Stimulated activated CD8-positive, alpha-beta memory T cell treated with anti-CD3 and anti-CD28 coated beads, Interleukin-2, amount 100 ng/mL, for 1 hour (primary cell): ENCODE measurements around the gene NFYA.
A peak's percentile ranks its signal among the peaks of the same experiment; 100 is the strongest.

Experiments used
- DNase-seq, 2 donors: peaks; one replicate each; pipeline ENCODE4 v3.0.0-alpha.2; 2020; ENCODE audit warnings: low read depth in 2 of 2

NFYA gene

DNA sequence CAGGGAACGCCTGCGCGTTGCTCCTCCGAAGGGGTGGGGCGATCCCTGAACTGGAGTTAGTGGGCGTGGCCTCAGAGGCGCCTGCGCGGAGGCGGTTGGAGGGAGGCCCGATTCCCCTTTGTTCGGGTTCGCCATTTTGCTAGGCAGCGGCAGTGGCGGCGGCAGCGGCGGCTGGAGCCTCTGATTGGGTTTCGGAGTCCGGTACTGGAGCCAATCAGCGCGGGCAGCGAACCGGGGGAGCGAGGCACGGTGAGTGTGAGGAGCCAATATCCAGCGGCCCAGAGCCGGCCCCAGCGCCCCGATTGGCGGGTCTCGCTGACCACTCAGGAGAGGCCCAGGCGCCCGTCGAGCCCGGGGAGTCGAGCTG, at the start of gene NFYA:
TSS of gene NFYA (plus strand) at position 139 of the 367 bp plus-strand sequence. CDS start 6,116 bp downstream, outside the sequence.
- peak in 1 of 2 donors; percentile 100 for DNase-seq

DNA sequence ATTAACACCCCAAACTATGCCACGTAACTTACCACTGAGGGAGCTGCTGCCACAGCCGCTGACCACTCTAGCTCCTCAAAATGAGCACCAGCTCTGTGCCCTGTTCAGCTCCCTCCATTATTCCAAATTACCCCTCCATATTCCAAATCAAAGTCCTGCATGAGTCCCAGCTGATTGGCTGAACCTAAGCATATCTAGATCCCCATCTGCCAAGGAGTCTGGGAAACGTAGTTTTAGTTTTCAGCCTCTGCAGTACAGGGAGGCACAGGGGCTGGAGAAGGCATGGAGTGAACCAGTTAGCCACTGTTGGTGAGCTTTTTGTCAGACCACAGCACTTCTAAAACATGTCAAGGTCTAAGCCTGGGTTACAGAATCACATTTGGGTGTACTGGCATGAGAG, 49.7 kb upstream of the NFYA start:
- no peak for DNase-seq

DNA sequence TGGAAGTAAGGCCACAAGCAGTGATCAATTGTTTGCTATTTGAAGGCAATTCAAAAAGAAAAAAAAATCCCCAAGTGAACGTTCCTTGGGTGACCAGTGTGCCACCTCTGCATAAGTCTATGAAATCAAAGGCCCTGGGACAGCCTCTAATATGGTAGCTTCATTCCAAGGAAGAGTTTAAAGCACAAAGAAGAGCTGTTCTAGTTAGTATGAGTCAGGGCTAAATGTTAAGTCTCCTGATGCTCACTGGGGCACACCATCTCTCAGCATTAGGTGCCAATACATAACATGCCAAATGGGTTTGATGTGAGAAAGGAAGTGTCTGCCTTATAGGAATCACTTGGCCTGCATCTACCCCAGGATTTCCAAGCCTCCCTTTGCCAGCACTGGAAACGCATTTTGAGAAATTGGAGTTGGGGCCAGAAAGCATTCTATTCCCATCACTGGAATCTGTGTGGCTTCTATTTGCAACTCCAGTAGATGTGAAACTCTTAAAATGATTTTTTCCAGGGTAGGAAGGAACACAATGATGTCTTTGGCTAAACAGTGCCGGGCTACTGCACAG, 46.7 kb upstream of the NFYA start:
- no peak for DNase-seq

DNA sequence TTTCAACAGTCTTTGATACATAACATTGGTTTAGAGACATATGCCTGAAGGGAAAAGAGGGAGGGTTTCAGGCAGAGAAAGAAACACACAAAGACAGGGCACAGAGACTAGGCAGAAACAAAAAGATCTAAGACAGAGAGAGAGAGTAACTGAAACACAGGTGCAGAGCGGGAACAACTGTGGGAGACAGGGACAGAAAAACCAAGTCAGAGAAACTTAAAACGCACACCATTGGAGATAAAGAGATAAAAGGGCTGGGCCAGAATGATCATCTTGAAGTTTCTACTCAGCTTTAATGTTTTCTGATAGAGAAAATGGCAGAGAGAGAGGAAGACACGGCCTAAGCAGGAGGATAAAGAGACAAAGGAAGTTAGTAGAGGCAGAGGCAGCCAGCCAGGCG, 45.5 kb upstream of the NFYA start:
- no peak for DNase-seq

DNA sequence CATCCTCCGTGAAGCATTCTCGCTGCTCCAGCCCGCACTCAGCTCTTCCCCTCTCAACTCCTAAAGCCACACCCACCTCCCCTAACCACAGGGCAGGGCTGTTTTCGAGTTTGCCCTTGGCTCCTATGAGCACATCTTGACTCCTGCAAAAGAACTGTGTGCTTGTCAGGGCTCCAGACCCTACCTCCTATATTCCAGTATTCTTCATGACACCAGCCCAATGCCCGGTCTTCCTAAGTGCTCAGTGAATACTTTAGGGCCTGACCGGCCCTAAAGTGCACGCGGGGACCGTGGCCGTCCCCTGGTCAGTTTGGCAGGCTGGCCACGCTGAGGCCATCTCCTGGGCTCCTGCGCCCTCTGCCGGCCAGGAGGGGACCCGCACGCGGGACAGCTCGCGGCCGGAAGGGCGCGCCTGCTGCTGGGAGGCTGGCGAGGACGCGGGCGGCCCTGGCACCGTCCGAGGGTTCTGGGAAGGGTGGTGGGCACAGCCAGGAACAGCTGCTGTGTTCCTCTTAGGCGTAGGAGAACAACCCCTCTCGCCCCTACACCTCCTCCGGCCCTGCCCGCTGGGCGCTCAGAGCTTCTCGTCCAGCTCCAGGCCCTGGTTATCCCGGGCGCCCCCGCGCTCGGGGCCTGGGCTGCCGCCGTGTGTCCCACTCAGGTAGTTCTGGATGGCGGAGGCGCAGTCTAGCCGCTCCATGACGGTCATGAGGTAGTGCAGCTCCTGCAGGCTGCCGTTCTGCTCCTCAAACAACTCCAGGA, 44.8 kb upstream of the NFYA start:
- peak; percentile 31 to 55 for DNase-seq

DNA sequence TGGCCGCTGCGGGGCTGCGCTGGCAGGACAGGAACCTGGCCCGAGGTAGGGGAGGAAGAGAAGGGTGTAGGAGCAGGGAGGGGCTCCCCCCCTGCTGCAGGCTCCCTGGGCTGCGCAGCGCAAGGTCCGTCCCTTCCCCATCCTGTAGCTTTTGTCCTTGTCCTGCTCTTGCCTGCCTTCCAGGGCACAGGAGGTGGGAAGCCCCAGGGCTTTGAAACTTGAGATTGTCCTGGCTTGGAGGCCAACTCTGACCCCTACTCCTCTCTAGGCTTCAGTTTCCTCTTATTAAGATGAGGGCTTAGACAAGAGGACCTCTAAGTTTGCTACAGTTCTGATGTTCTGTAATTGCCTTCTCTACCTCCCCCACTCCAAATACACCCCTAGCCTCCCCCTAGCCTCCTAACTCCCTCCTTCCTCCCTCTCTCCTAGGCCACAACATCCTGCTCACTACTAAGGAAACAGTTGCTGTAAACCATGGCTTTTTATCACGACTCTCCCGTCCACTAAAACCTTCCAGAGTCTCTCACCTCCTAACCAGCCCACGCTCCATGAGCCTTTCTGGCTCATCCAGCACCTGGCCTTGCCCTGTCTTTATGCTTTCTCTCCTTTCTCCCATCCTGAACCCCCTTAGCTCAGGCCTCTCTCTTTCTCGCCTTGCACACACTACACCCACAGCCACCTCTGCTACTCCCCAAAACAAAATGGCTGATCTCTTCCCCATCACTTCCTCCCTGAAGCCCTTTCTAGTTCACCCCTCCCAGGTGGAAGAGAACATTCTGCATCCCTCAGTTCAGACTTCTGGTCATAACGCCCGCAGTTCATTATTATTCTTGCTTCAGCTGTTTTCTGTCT, 44.0 kb upstream of the NFYA start:
- DNase-seq, result no peak

DNA sequence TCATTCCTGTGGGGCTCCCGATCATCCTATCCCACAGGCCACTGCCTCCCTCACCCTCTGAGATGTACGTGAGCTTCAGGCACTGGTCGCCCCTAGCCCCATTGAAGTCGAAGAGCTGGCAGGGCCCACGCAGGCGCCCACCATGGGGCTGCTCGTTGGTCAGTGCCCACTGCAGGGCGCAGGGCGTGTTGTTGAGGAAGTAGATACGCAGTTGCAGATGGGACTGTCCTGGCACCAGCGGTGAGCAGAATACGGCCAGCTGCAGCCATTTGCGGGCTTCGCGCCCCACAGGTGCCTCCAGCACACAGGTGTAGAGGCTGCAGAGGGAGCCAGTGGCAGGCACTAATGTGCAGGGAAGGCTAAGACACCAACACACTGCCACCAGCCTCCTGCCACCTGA, 39.9 kb upstream of the NFYA start:
- no peak for DNase-seq

DNA sequence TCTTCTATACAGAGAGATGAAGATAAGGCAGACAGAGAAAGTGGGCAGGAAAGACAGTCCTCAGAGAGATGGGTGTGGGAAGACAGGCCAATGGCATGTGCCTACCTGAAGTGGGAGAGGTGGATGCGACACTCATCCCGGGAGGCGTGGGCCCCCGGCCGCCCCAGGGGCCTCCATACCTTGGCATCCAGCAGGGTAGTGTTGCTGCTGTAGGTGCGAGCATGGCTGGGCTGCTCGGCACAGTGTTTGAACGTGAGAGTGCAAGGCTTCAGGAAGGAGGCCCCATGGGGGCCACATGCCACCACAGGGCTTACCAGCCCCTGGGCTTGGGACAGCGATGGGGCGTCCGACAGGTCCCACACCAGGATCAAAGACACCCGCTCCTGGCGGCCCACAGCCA, 39.0 kb upstream of the NFYA start:
- no peak for DNase-seq

DNA sequence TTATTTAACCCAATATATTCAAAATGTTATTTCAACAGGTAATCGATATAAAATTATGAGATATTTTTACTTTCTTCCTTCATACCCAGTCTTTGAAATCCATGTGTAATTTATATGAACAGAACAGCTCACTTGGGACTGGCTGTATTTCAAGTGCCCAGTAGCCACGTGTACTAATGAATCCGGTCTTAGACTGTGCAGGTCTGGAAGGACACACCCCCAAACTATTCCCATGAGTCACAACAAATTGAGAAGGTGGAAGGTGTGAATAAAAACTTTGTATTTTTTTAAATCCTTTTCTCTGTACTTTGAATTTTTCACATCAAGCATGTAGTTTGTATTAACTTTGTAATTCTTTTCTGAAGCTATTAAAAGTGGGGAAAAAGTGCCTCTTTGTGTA, 36.6 kb upstream of the NFYA start:
- no peak for DNase-seq

DNA sequence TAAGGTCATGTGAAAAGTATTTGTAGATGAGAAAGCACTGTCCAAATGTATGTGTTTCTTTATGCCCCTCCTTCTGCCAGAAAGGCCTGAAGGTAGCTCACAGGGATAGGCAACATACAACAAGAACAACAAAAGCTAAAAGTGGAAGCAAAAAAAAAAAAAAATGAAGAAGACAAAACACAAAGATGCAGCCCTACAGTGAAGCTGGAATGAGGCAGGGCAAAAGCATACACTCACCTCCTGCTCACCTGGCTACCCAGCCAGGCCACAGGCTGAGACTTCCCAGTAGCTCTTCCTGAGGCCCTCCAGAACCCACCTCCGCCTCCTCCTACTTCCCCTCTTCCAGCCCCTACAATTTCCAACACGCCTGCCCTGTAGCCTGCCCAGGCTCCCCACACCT, 36.2 kb upstream of the NFYA start:
- no peak for DNase-seq

DNA sequence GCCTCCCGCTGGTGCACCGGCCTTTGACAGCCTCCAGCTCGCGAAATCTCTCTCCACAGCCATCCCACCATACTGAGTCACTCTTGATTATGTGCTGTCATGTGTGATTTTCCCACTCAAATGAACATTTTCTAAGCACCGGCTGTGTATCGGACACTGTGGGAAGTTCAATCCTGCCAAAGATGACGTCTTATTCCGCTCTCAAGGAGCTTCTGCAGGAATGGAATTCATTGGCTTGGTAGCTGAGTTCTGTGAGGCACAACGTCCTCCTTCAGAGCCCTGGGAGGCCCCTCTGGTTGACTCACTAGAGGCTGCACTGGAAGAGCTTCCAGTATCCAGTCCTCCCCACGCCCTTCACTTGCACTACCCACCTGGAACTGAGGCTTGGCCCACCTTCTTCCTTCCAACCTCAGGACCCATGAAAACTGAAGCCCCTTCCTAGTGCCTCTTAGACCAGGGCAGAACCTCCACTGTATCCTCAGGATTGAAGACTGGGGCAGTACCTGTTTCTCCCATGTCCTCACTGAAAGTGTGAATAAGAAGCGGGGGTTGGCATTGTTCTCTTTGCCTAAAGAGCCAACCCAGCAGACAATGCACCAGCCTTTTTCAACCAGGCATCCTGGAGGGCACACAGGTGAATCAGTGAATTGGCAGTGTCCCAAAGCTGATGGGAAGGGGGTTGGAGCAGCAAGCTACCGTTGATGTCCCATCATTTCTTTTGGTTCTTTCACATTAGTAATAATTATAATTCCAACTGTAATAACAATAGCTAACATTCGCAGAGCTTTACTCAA, 35.5 kb upstream of the NFYA start:
- no peak for DNase-seq

DNA sequence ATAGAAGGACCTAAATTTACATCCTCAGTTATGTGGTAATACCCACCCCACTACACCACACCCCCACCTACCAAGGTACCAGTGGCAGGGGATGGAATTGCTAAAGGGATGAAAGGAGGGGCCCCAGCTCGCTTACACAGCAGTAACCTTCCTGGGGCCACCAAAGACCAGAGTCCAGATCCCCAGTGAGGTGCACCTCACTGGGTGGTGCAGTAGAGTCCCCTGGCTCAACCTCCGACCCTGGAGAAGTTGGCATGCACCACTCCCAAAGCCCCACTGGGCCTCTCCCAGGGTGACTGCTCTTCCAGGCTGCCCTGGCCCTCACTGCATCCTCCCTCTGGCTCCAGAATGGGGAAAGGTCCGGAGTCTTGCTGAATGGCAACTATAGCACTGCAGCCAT, 34.6 kb upstream of the NFYA start:
- no peak for DNase-seq

DNA sequence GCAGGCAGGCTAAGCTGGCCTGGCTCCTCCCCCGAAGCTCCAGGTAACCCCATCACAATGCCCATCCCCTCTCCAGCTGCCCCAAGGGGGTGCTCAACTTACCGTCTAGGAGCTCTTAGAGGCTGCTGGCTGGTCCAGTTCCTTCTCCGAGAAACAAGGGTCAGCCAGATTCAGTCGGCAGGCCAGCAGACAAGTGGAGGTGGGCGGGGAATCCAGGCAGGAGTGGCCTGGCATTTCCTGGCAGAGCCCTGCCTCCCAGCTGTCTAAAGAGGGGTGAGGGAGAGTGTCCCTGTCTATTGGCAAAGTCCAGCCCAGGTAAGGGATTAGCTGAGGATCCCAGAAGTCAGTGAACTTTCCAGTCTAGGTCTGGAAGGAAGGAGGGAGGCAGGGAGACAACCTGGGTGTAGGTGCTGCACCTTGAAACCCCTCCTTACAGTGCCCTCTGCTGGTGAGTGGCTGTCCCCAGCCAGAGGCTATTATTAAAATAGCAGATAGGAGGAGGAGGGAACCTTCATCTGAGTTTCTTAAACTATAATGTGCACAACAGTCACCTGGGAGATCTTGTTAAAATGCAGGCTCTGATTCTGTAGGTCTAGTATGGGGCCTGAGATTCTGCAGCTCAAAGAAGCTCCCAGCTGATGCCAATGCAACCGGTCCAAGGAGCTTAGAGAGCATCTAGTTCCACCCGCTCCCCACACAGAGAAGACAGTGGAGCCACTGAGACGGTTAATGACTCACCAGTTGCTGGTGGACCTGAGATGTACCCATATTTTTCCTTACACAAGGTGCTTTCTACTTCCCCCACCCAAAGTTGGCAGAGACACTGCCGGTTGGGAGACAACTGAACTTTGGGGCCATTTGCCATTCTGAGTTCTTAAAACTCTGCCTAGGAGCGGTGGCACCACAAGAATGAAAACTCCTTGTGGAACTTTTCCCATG, 33.4 kb upstream of the NFYA start, which contains the start of gene UNC5CL:
TSS of gene UNC5CL (minus strand) at position 162 of the 939 bp plus-strand sequence. CDS start 4,147 bp downstream, outside the sequence.
- DNase-seq, result peak in 1 of 2 donors; percentile 26

DNA sequence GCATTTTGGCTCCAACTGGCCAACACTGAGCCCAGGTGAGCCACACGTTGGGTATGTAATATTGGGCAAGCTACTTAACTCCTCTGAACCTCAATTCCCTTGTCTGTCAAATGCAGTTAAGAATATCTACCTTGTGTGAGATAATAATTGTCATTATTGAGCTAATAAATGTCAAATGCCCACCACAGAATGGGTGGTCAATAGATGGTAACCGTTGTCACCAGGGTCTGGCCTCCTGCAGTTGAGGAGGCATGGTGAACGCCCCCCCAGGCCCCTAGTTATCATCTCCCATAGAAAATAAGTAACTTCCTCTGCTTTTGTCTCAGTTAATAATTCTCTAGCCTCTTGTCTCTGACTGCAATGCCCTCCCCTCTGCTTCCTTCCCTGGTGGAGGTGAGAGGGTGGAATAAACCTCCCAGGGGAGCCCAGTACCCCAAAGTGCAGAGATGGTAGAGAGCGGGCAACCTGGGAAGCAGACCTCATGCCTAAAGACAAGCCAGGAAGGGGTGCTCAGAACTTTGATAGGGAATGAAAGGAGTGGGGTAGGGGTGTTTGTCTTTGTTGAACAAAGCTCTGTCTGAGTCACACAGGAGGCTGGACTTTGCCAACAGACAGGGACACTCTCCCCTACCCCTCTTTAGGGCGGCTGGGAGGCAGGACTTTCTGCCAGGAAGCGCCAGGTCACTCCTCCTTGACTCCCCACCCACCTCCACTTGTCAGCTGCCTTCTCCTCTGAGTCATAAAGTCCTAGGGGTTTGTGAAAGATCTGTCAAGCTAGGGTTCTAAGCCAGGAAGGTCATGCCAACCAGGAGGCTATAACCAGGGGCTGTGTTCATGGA, 32.5 kb upstream of the NFYA start:
- no peak for DNase-seq

DNA sequence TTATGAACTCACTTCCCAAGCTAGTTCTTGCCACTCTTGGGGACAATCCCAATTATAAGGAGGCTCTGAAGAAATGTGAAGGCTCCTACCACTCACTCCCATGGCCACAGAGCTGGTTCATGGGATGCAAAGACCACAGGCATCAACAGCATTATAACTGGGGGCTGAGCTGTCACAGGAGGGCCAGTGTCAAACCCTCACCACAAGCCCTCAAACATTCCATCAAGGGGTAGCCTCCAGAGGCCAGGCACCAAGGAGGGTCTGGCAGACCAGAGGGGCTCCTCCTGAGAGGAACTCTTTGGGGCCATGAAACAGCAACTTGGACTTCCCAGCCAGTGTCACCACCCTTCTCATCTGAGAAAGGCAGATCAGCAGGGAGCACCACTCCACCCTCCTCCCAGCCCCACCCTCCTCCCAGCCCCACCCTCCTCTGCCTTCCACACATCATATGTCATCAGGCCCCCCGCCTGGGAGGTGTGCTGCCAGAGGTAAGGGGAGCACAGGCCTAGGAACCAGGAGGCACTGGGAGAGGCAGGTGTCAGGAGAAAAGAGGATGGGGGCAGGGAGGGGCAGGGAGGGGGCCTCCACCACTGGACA, 31.7 kb upstream of the NFYA start:
- DNase-seq, result no peak

DNA sequence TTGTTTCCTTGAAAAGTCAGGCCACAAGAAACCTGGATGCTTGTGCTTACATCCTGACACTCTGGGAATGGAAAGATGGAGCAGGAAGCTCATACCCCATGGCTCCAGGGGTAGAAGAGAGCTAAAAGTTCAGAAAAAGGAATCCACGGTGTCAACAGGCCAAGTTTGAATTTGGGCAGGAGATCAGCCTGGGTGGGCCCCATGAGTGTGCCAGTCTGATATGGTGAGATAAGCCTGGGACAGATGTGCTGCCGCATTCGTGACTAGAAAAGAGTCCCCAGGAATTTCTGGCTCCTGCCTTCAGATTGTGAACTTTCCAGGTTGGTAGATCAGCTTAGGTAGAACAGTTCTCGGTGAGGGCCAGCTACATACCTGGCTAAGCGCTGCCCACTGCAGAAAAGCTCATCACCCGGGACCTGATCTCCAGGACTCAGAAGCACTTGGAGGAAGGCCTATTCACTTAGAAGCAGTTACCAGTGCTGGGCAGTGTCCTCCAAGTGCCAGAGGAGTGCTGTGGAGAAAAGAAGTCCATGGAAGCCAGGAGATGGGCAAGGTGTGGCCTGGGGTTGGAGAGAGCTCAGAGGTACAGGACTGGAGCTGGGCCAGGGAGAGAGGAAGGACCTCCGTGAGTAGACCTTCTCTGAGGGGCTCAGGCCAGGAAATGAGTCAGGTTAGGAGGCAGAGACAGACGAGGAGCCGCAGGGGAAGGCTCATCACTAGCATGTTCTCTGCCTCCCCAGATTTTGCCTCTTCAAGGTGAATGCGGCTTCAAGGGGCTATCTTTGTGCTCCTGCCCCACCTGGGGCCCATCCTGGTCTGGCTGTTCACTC, 30.3 kb upstream of the NFYA start, which contains the start of gene TSPO2:
TSS of gene TSPO2 (plus strand) at position 242 of the 830 bp plus-strand sequence. CDS start at position 761, 519 bp downstream.
- DNase-seq, result no peak

DNA sequence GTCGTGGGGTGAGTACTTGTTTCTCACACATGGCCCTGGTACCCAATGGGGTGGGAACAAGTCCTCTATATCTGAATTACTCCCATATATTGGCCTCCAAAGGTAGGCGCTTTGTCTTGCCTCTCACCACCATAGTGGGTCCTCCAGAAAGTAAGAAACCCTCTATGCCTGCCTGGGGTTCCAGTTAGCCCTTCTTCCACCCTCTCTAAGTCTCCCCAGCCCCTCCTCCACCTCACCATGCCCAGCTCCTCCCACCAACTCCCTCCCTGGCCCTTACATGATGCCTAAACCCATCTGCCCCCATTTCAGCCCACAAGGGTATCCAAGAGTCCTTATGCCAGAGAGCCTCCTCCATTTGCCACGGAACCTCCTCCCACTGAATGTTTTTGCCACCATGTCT, 29.6 kb upstream of the NFYA start:
- no peak for DNase-seq

DNA sequence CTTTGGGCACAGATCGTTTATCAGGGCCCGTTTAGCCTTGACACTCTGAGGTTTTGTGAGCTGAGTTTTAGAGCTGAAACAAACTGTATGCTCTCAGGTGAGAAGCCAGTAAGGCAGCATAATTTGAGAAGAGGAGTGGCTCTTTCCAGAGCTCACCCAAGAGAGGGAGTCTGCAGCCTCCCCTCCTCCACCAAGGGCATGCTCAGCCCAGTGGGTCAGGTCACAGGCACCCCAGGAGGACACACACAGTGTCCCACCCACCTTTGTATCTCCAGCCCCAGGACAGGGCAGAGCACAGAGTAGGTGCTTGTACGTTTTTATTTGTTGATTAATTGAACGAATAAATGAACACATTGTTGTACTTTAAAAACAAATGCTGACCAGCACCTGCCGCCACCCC, 27.1 kb upstream of the NFYA start:
- no peak for DNase-seq
